Breast epithelium (tissue), 4 donors: ENCODE data around the gene KDM4B. TPM values are rescaled to one million over a fixed set of nuclear protein-coding genes. Genes with fewer than 3 reads are reported as not detected.
A peak's percentile ranks its signal among the peaks of the same experiment; 100 is the strongest.

Source experiments
- DNase-seq, 2 donors: peaks; one replicate each; pipeline ENCODE4 v3.0.0-alpha.2; 2019; ENCODE audit warnings: low spot score in 2 of 2
- H3K27ac ChIP-seq, 2 donors: fragments of 200-600 bp; sonication (generic) in 1 of 2; one replicate each; pipeline ENCODE4 v1.5.1; 2016 to 2019; ENCODE audit warnings: mild to moderate bottlenecking in 1 of 2
- H3K27me3 ChIP-seq, 2 donors: fragments of 200-600 bp; sonication (generic) in 1 of 2; one replicate each; pipeline versions ENCODE4 v1.5.1 to v1.6.0; 2017 to 2019; ENCODE audit warnings: control low read depth in 1 of 2, mild to moderate bottlenecking in 1 of 2
- H3K36me3 ChIP-seq: fragments of 200-600 bp; one replicate; pipeline ENCODE4 v1.5.1; 2019
- H3K4me1 ChIP-seq, 2 donors: fragments of 200-600 bp; sonication (generic); one replicate each; pipeline ENCODE4 v1.5.1; 2016 to 2019; ENCODE audit warnings: control low read depth in 1 of 2
- H3K4me3 ChIP-seq, 3 donors: fragments of 200-600 bp; sonication (generic); 1 replicate in 2 of 3; 2 replicates in 1 of 3; pipeline ENCODE4 v1.5.1; 2016 to 2019; ENCODE audit warnings: mild to moderate bottlenecking in 3 of 3, moderate library complexity in 2 of 3
- H3K9me3 ChIP-seq, 2 donors: fragments of 200-600 bp; sonication (generic) in 1 of 2; one replicate each; pipeline ENCODE4 v1.5.1; 2016 to 2019; ENCODE audit warnings: control low read depth in 1 of 2
- CTCF ChIP-seq, 3 donors: fragments of 450-650 bp; IDR thresholded peaks; one replicate each; pipeline ENCODE4 v1.5.1; 2016 to 2017; ENCODE audit warnings: antibody characterized with exemption in 3 of 3, mild to moderate bottlenecking in 3 of 3, moderate library complexity in 3 of 3
- POLR2A ChIP-seq: fragments of 450-650 bp; IDR thresholded peaks from one replicate; pipeline ENCODE4 v1.6.1; 2016; ENCODE audit warnings: antibody characterized with exemption, mild to moderate bottlenecking, moderate library complexity
- POLR2AphosphoS5 ChIP-seq, 3 donors: sonication (generic); formaldehyde crosslinking; IDR thresholded peaks; one replicate each; pipeline ENCODE4 v1.6.1; 2017; ENCODE audit warnings: antibody characterized with exemption in 3 of 3
- intact Hi-C: fragments of 100-400 bp; cut with DNase I; formaldehyde crosslinking; loops from one replicate; pipeline ENCODE4 v1.15.1; 2023; ENCODE audit warnings: low total_unique reads
- total RNA-seq, 3 donors: library from RNA; depleted of rRNA; stranded (reverse); fragments of >200 nt; gene quantifications; one replicate each; pipeline ENCODE4 v1.1.0, GENCODE V29; 2016

Gene KDM4B
- total RNA-seq, 3 donors from 2014 or later: 25.0 to 55.3 (median 40.3) TPM

- intact Hi-C loops: no loop called here
- no peaks in the 10 kb centered on the region for H3K9me3 ChIP-seq
- DNase-seq: no peak
- TF ChIP-seq POLR2AphosphoS5 (IDR thresholded peaks at IDR 0.05) (no peak), POLR2A (no peak), CTCF (IDR thresholded peaks at IDR 0.05) (no peak)
- H3K36me3 ChIP-seq: no peaks in the 10 kb centered on the region
- H3K27me3 ChIP-seq: no peaks in the 10 kb centered on the region
- H3K4me3 ChIP-seq: no peak overlapping the region
- H3K27ac ChIP-seq: peak overlapping the region in 1 of 2 donors; percentile 1
- H3K4me1 ChIP-seq: peaks cover 6 to 16% of the 10 kb centered on the region in 2 donors
Measured at GRCh38 chr19:5040544-5041167, 71.7 kb downstream of the KDM4B start.

DNA sequence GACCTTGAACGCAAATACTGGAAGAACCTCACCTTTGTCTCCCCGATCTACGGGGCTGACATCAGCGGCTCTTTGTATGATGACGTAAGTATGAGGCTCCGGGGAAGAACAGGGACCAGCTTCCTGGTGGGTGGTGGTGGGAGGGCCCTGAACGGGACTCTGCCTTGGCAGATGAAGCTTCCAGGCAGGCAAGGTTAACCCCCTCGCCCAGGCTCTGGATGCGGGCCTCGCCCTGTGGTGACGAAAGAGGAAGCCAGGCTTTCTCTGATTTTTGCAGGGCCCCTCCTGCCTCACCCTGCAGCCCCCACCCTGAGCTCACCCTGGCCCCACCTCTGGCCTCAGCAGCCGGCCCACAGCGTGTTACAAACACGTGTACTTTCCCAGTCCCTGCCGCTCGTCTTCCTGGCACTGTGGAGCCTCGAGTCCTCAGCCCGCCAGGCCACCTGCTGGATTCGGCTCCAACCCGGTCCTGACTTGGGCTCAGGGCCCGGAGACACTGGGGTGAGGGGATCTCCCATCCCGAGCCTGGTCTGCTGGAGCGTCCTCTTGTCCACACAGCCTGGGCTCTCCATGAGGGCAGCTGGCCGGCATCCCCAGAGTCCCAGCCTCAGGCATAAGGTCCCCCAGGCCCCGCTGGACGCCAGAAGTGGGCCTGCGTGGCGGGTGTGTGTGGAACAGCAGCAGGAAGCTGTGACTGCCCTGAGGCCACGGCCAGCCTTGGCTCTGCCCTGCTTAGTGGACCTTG is 72.4 kb downstream of the KDM4B start:
- Histone ChIP-seq H3K4me3 (no peak overlapping the region), H3K9me3 (no peaks in the 10 kb centered on the region), H3K27ac (peak overlapping the region; percentile 17 to 51), H3K36me3 (no peaks in the 10 kb centered on the region), H3K27me3 (no peaks in the 10 kb centered on the region), H3K4me1 (peaks cover 6 to 20% of the 10 kb centered on the region in 2 donors)
- TF ChIP-seq CTCF (IDR thresholded peaks at IDR 0.05): no peak
- TF ChIP-seq POLR2A: no peak
- TF ChIP-seq POLR2AphosphoS5 (IDR thresholded peaks at IDR 0.05): no peak
- DNase-seq: no peak
- intact Hi-C loops: no loop called here

DNA sequence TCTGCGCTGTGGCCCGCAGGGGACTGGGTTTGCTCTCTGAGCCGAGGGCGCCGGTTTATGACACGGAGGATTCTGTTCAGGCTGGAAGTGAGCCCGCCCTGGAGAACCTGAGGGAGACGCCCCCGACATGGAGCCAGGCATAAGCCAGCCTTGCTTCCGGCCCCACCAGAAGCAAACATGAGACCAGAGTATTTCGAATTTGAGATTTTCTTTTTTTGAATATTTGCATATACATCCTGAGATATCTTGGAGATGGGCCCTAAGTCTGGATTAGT is 72.9 kb downstream of the KDM4B start:
- H3K4me1 ChIP-seq: peaks cover 6 to 19% of the 10 kb centered on the region in 2 donors
- H3K36me3 ChIP-seq: no peaks in the 10 kb centered on the region
- H3K27me3 ChIP-seq: no peaks in the 10 kb centered on the region
- H3K9me3 ChIP-seq: no peaks in the 10 kb centered on the region
- no peak overlapping the region for H3K4me3 ChIP-seq
- H3K27ac ChIP-seq: peak overlapping the region; percentile 13 to 51
- TF ChIP-seq POLR2AphosphoS5 (IDR thresholded peaks at IDR 0.05) (no peak), POLR2A (no peak), CTCF (IDR thresholded peaks at IDR 0.05) (no peak)
- intact Hi-C loops: no loop called here
- DNase-seq: no peak

DNA sequence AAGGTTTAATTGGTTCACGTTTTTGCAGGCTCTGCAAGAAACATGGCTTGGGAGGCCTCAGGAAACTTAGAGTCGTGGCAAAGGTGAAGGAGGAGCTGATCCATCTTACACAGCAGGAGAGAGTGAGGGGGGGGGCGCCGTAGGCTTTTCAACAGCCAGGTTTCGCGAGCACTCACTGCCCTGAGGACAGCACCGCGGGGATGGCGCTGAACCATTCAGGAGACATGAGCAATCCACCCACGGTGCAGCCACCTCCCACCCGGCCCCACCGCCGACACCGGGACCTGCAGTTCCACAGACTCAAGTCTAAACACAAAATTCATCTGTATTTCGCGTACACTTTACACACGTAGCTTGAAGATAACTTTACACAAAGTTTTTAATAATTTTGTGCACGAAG is 73.6 kb downstream of the KDM4B start:
- Histone ChIP-seq H3K4me1 (peaks cover 9 to 19% of the 10 kb centered on the region in 2 donors), H3K9me3 (no peaks in the 10 kb centered on the region), H3K4me3 (no peak overlapping the region), H3K36me3 (no peaks in the 10 kb centered on the region), H3K27me3 (no peaks in the 10 kb centered on the region), H3K27ac (no peak overlapping the region)
- intact Hi-C loops: no loop called here
- DNase-seq: no peak
- no peak for TF ChIP-seq POLR2A
- no peak for TF ChIP-seq POLR2AphosphoS5 (IDR thresholded peaks at IDR 0.05)
- no peak for TF ChIP-seq CTCF (IDR thresholded peaks at IDR 0.05)

DNA sequence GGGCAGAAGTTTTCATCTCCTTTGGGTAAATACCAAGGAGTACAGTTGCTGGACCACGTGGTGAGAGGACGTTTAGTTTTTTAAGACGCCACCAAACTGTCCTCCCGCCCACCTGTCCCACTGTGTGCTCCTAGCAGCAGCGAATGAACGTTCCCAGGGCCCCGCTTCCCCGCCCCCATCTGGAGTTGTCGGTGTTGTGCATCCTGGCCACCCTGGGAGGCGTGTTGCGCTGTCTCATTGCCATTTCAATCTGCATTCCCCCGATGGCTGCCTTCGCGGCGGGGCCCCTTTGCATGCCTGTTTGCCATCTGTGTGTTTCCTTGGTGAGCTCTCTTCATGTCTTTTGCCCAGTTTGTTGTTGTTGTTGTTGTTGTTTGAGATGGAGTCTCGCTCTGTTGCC is 76.1 kb downstream of the KDM4B start:
- Histone ChIP-seq H3K4me1 (peaks cover 13 to 28% of the 10 kb centered on the region in 2 donors), H3K9me3 (no peaks in the 10 kb centered on the region), H3K27me3 (no peaks in the 10 kb centered on the region), H3K27ac (no peak overlapping the region), H3K4me3 (no peak overlapping the region), H3K36me3 (no peaks in the 10 kb centered on the region)
- no peak for DNase-seq
- no peak for TF ChIP-seq POLR2A
- TF ChIP-seq POLR2AphosphoS5 (IDR thresholded peaks at IDR 0.05): no peak
- no peak for TF ChIP-seq CTCF (IDR thresholded peaks at IDR 0.05)
- intact Hi-C loops: no loop called here
